Measurements from ENCODE around the gene RALY. TPM values are rescaled to one million over a fixed set of nuclear protein-coding genes. Genes with fewer than 3 reads are reported as not detected.

Gene RALY
- total RNA-seq, 1 experiment from 2014 or later: 164 TPM

GRCh38 chr20:34068001-34068400, 74.3 kb downstream of the RALY start:
- in situ Hi-C loops (cut with HindIII; ENCODE audit: low pct_unique_long_range_greater_than_20kb, low sequenced_read_pairs): no loop called here
- no peaks in the 10 kb centered on the region for H3K27me3 ChIP-seq (ENCODE audit: control insufficient read depth, insufficient read depth, low read length)
- DNase-seq (ENCODE audit: low read depth, low spot score) (no peak), ATAC-seq (no peak)
- H3K4me3 ChIP-seq (ENCODE audit: low read depth in 2 of 2, low read length in 2 of 2): no peak overlapping the region
- intact Hi-C loops (cut with micrococcal nuclease; ENCODE audit: unreplicated experiment): loop anchor here (5.0 to 10.0 kb wide), 2 partner anchors 133 to 201 kb away; no protein-coding TSS in a partner anchor
- no peaks in the 10 kb centered on the region for H3K36me3 ChIP-seq (ENCODE audit: control insufficient read depth, insufficient read depth, low read length)
- TF ChIP-seq REST (IDR thresholded peaks at IDR 0.05; ENCODE audit: insufficient read depth in 1 of 2, low read depth in 2 of 2, low read length in 1 of 2) (no peak), CTCF (IDR thresholded peaks at IDR 0.05) (no peak), POLR2AphosphoS5 (IDR thresholded peaks at IDR 0.05; ENCODE audit: low read depth, low read length) (no peak), SIN3A (IDR thresholded peaks at IDR 0.05; ENCODE audit: borderline replicate concordance, insufficient read depth, low read depth, low read length) (no peak), TCF7L2 (IDR thresholded peaks at IDR 0.05; ENCODE audit: low read depth, low read length) (no peak)
- no TSS peak for BruUV-seq (replicated peaks)
- H3K4me1 ChIP-seq (ENCODE audit: control insufficient read depth, insufficient read depth, low read length): peaks cover 10% of the 10 kb centered on the region
- CTCF ChIA-PET: no interaction called here
- H3K27ac ChIP-seq (ENCODE audit: low read length): no peak overlapping the region
- H3K9me3 ChIP-seq (ENCODE audit: control insufficient read depth, insufficient read depth, low read depth, low read length): no peaks in the 10 kb centered on the region
- POLR2A ChIA-PET: interaction anchor here (0.6 kb wide), 1 partner anchor 999 kb away, joined by 8 read pairs; no protein-coding TSS in a partner anchor

GRCh38 chr20:34069341-34070078, 75.8 kb downstream of the RALY start:
- H3K9me3 ChIP-seq (ENCODE audit: control insufficient read depth, insufficient read depth, low read depth, low read length): no peaks in the 10 kb centered on the region
- CTCF ChIA-PET: interaction anchor here (0.6 to 1.1 kb wide), 2 partner anchors 13 to 199 kb away, joined by 3 to 6 read pairs; no protein-coding TSS in a partner anchor
- peak; percentile 93 for ATAC-seq
- intact Hi-C loops (cut with micrococcal nuclease; ENCODE audit: unreplicated experiment): loop anchor here (5.0 to 10.0 kb wide), 2 partner anchors 135 to 202 kb away; no protein-coding TSS in a partner anchor
- POLR2A ChIA-PET: no interaction called here
- TF ChIP-seq CTCF (IDR thresholded peaks at IDR 0.05) (peak; percentile 81), POLR2AphosphoS5 (IDR thresholded peaks at IDR 0.05; ENCODE audit: low read depth, low read length) (no peak)
- DNase-seq (ENCODE audit: low read depth, low spot score): peak; percentile 73
- no peaks in the 10 kb centered on the region for H3K27me3 ChIP-seq (ENCODE audit: control insufficient read depth, insufficient read depth, low read length)
- no peak overlapping the region for H3K27ac ChIP-seq (ENCODE audit: low read length)
- H3K36me3 ChIP-seq (ENCODE audit: control insufficient read depth, insufficient read depth, low read length): no peaks in the 10 kb centered on the region
- BruUV-seq (replicated peaks): no TSS peak
- in situ Hi-C loops (cut with HindIII; ENCODE audit: low pct_unique_long_range_greater_than_20kb, low sequenced_read_pairs): no loop called here
- H3K4me1 ChIP-seq (ENCODE audit: control insufficient read depth, insufficient read depth, low read length): peaks cover 10% of the 10 kb centered on the region
- no peak overlapping the region for H3K4me3 ChIP-seq (ENCODE audit: low read depth in 2 of 2, low read length in 2 of 2)
